ENCODE measurements around the gene CLEC16A. TPM values are rescaled to one million over a fixed set of nuclear protein-coding genes. Genes with fewer than 3 reads are reported as not detected.

The CLEC16A gene
- total RNA-seq, 4 donors from 2014 or later: 7.6 to 65.6 (median 28.0) TPM

DNA sequence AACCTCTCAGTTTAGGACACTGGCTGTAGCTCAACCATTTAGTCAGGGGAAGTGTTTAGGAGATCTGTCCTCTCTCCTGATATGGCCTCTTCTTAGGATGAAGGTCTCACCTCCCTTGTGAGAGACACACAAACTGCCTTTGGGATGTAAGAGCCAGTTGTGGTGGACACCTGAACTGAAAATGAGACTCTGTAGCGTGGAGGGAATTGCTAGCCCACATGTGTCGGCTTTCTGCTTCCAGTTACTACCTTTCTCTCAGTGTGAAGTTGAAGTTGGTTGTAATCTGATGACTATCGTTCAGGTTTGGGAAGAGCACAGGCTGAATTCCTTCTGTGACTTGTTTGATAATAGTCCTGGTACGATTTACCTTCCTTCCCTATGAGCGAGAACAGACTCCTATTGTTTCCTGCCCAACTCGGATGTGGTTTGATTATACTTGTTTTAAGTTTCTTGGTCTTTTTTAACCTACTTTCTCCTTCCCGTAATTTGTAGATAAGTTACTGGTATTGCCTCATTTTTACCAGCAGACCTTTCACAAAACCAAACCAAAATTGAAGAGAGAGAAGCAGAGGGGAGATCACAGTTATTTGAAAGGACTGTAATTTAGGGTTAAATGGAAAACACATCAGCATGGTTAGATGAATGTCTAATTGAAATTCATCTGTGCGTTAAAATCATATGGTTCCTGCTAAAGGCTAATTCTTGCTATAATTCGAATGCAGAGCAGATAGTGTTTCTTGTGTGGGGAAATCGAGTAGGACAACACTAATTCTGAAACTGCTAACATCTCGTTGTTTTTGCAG is 43.2 kb downstream of the CLEC16A start:
- intact Hi-C loops (cut with DNase I; ENCODE audit: low total_unique reads): no loop called here
- no peaks in the 10 kb centered on the region for H3K4me1 ChIP-seq
- no peaks in the 10 kb centered on the region for H3K27me3 ChIP-seq
- no peak for DNase-seq
- no peaks in the 10 kb centered on the region for H3K9me3 ChIP-seq
- no peaks in the 10 kb centered on the region for H3K36me3 ChIP-seq
- H3K27ac ChIP-seq: no peak overlapping the region
- TF ChIP-seq, protein P1, sequence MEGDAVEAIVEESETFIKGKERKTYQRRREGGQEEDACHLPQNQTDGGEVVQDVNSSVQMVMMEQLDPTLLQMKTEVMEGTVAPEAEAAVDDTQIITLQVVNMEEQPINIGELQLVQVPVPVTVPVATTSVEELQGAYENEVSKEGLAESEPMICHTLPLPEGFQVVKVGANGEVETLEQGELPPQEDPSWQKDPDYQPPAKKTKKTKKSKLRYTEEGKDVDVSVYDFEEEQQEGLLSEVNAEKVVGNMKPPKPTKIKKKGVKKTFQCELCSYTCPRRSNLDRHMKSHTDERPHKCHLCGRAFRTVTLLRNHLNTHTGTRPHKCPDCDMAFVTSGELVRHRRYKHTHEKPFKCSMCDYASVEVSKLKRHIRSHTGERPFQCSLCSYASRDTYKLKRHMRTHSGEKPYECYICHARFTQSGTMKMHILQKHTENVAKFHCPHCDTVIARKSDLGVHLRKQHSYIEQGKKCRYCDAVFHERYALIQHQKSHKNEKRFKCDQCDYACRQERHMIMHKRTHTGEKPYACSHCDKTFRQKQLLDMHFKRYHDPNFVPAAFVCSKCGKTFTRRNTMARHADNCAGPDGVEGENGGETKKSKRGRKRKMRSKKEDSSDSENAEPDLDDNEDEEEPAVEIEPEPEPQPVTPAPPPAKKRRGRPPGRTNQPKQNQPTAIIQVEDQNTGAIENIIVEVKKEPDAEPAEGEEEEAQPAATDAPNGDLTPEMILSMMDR (IDR thresholded peaks at IDR 0.05): no peak
- TF ChIP-seq POLR2A (IDR thresholded peaks at IDR 0.05): no peak
- H3K4me3 ChIP-seq: no peak overlapping the region

DNA sequence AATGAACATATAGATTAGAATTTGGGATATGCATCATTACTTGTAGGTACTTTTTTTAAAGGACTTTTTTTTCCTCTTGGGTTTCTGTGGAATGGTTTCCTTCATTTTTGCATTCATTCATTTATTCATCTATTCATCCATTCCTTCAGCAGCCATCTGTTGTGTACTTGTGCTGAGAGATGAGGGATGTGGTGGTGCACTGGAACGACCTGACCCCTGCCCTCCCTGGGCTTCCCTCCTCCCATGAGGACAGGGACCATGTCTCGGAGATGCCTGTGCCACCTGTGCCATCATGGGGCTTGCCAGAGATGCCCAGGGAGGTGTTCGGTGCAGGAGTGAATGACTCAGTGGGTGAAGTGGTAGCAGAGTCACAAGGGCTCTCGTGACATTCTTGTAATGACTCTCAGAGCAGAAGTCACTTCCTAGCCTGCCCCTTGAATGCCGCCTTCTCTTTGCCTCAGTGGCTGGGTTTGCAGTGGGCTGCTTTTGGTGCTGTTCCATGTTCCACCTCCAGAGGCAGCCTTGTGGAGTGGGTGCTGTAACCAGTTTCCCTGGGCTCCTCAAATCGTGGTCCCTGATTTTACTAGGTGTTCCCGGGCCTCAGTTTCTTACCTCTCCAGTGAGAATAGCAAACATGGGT is 43.9 kb downstream of the CLEC16A start:
- no peak overlapping the region for H3K27ac ChIP-seq
- H3K4me1 ChIP-seq: no peaks in the 10 kb centered on the region
- no peak for TF ChIP-seq POLR2A (IDR thresholded peaks at IDR 0.05)
- TF ChIP-seq, protein P1 (IDR thresholded peaks at IDR 0.05): no peak
- DNase-seq: no peak
- no peak overlapping the region for H3K4me3 ChIP-seq
- H3K36me3 ChIP-seq: no peaks in the 10 kb centered on the region
- H3K27me3 ChIP-seq: no peaks in the 10 kb centered on the region
- intact Hi-C loops (cut with DNase I; ENCODE audit: low total_unique reads): no loop called here
- no peaks in the 10 kb centered on the region for H3K9me3 ChIP-seq

DNA sequence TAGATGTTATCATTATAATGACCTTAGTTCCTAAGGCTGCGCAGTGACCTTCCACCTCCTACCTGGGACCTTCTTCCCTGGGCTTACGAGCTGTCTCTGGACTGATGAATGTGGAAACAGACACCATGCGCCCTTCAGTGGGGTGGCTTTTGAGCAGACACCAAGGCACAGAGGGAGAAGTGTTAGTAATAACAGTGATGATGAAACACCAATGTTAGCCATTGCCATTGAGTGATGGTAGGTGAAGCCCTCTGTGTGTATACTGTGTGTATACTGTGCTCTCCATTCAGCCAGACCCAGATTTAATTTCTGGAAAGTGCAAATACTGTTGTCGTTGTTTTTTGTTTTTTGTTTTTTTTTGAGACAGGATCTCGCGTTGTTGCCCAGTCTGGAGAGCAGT is 44.5 kb downstream of the CLEC16A start:
- intact Hi-C loops (cut with DNase I; ENCODE audit: low total_unique reads): no loop called here
- H3K36me3 ChIP-seq: no peaks in the 10 kb centered on the region
- DNase-seq: no peak
- no peaks in the 10 kb centered on the region for H3K4me1 ChIP-seq
- H3K9me3 ChIP-seq: no peaks in the 10 kb centered on the region
- TF ChIP-seq POLR2A (IDR thresholded peaks at IDR 0.05): no peak
- TF ChIP-seq, protein P1 (IDR thresholded peaks at IDR 0.05): no peak
- no peak overlapping the region for H3K4me3 ChIP-seq
- H3K27ac ChIP-seq: no peak overlapping the region
- H3K27me3 ChIP-seq: no peaks in the 10 kb centered on the region

DNA sequence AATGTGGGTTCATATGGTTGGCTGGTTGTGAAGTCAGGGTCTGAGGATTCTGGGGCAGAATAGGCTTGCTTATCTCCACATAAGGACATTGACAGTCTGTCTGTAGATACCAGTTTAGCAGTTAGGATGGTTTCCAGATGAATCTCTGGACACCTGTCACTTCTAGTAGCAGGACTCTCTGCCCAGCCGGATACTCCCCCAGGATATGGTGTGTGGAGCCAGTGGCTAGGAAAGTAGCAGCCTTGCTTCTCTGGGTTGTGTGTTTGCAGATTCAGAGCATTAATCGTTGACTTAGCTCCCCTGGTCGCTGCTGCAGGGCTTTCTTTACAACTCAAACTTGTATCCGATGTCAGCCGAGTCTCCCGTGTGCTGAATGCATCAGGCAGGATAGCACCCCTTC is 45.2 kb downstream of the CLEC16A start:
- no peak for DNase-seq
- intact Hi-C loops (cut with DNase I; ENCODE audit: low total_unique reads): no loop called here
- Histone ChIP-seq H3K9me3 (no peaks in the 10 kb centered on the region), H3K4me3 (no peak overlapping the region), H3K27me3 (no peaks in the 10 kb centered on the region), H3K36me3 (no peaks in the 10 kb centered on the region), H3K4me1 (no peaks in the 10 kb centered on the region), H3K27ac (no peak overlapping the region)
- TF ChIP-seq, protein P1 (IDR thresholded peaks at IDR 0.05): no peak
- no peak for TF ChIP-seq POLR2A (IDR thresholded peaks at IDR 0.05)

DNA sequence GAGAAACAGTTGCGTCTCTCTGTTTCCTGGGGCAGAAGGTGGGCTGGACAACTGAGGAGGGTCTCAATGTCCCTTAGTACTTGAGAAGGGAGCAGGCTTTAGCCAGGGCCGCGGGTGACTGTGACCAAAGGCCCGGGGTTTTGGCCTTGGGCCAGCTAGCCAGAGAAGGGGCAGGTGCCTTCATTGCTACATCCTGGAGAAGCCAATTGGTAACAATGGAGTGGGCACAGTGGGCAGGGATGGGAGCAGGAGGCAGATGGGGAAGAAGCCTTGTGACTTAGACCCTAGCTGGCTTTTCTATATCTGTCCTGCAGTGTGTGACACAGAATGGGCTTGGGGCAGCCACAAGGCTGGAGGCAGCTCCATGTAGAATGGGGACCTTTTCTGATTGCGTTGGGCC is 46.0 kb downstream of the CLEC16A start:
- H3K27ac ChIP-seq: no peak overlapping the region
- intact Hi-C loops (cut with DNase I; ENCODE audit: low total_unique reads): no loop called here

More for the DNA sequence above, 46.0 kb downstream of the CLEC16A start:
- Histone ChIP-seq H3K36me3 (no peaks in the 10 kb centered on the region), H3K4me1 (no peaks in the 10 kb centered on the region), H3K9me3 (no peaks in the 10 kb centered on the region), H3K27me3 (no peaks in the 10 kb centered on the region), H3K4me3 (no peak overlapping the region)
- DNase-seq: no peak
- TF ChIP-seq POLR2A (IDR thresholded peaks at IDR 0.05): no peak
- TF ChIP-seq, protein P1 (IDR thresholded peaks at IDR 0.05): no peak
